Loucy (cell line): Measurements from ENCODE around the gene AARS2.

Source experiments
- H2AFZ ChIP-seq: fragments of 200-600 bp; sonication (generic); 2 replicates; pipeline ENCODE4 v1.6.0; 2016; ENCODE audit warnings: antibody characterized with exemption, mild to moderate bottlenecking, low read length, moderate library complexity
- H3F3A ChIP-seq: fragments of 200-600 bp; 2 replicates; pipeline ENCODE4 v1.6.0; 2016; ENCODE audit warnings: antibody characterized with exemption, low read depth, mild to moderate bottlenecking
- H3K27me3 ChIP-seq: fragments of 200-600 bp; sonication (generic); 2 replicates; pipeline ENCODE4 v1.6.1; 2014; ENCODE audit warnings: low read length, mild to moderate bottlenecking; ENCODE audit not compliant: insufficient read depth, poor library complexity, severe bottlenecking
- H3K36me3 ChIP-seq: fragments of 200-600 bp; sonication (generic); 2 replicates; pipeline ENCODE4 v1.6.1; 2016; ENCODE audit warnings: low read length; ENCODE audit not compliant: insufficient read depth
- H3K4me1 ChIP-seq: fragments of 200-600 bp; sonication (generic); 2 replicates; pipeline ENCODE4 v1.5.1; 2014; ENCODE audit warnings: low read length, mild to moderate bottlenecking; ENCODE audit not compliant: insufficient read depth, poor library complexity, severe bottlenecking
- H3K4me2 ChIP-seq: fragments of 200-600 bp; sonication (generic); 2 replicates; pipeline ENCODE4 v1.6.0; 2014; ENCODE audit warnings: antibody characterized with exemption, low read length, low read depth, mild to moderate bottlenecking; ENCODE audit not compliant: poor library complexity, severe bottlenecking
- H3K4me3 ChIP-seq: fragments of 200-600 bp; sonication (generic); 2 replicates; pipeline ENCODE4 v1.5.1; 2014; ENCODE audit warnings: low read length, mild to moderate bottlenecking, mixed read lengths; ENCODE audit not compliant: poor library complexity, severe bottlenecking
- H3K79me2 ChIP-seq: fragments of 200-600 bp; sonication (generic); 2 replicates; pipeline ENCODE4 v1.6.1; 2014; ENCODE audit warnings: low read length; ENCODE audit not compliant: insufficient read depth
- H3K9ac ChIP-seq: fragments of 200-600 bp; sonication (generic); 2 replicates; pipeline ENCODE4 v1.6.0; 2014; ENCODE audit warnings: mild to moderate bottlenecking, low read depth, low read length, moderate library complexity; ENCODE audit not compliant: poor library complexity, severe bottlenecking
- H3K9me2 ChIP-seq: fragments of 200-600 bp; sonication (generic); replicated peaks from 2 replicates; pipeline ENCODE4 v1.6.1; 2016; ENCODE audit warnings: low read depth, low read length, mixed read lengths
- H3K9me3 ChIP-seq: fragments of 200-600 bp; sonication (generic); 2 replicates; pipeline ENCODE4 v1.6.1; 2014; ENCODE audit warnings: mild to moderate bottlenecking, antibody characterized with exemption, low read length, low read depth; ENCODE audit not compliant: insufficient read depth
- H4K20me1 ChIP-seq: fragments of 200-600 bp; sonication (generic); 2 replicates; pipeline ENCODE4 v1.6.0; 2014; ENCODE audit warnings: antibody characterized with exemption, low read length, mild to moderate bottlenecking; ENCODE audit not compliant: insufficient read depth, poor library complexity, severe bottlenecking
- EZH2phosphoT487 ChIP-seq: fragments of 200-600 bp; IDR thresholded peaks from 2 replicates; pipeline ENCODE4 v1.6.1; 2018; ENCODE audit warnings: antibody characterized with exemption, mild to moderate bottlenecking, moderate library complexity, borderline replicate concordance
- TF ChIP-seq, protein P1 (sequence below): fragments of 200-600 bp; sonication (generic); conservative IDR thresholded peaks from 2 replicates; pipeline ENCODE4 v1.5.1; 2014; ENCODE audit warnings: mild to moderate bottlenecking, antibody characterized with exemption, low read length

AARS2 gene

DNA sequence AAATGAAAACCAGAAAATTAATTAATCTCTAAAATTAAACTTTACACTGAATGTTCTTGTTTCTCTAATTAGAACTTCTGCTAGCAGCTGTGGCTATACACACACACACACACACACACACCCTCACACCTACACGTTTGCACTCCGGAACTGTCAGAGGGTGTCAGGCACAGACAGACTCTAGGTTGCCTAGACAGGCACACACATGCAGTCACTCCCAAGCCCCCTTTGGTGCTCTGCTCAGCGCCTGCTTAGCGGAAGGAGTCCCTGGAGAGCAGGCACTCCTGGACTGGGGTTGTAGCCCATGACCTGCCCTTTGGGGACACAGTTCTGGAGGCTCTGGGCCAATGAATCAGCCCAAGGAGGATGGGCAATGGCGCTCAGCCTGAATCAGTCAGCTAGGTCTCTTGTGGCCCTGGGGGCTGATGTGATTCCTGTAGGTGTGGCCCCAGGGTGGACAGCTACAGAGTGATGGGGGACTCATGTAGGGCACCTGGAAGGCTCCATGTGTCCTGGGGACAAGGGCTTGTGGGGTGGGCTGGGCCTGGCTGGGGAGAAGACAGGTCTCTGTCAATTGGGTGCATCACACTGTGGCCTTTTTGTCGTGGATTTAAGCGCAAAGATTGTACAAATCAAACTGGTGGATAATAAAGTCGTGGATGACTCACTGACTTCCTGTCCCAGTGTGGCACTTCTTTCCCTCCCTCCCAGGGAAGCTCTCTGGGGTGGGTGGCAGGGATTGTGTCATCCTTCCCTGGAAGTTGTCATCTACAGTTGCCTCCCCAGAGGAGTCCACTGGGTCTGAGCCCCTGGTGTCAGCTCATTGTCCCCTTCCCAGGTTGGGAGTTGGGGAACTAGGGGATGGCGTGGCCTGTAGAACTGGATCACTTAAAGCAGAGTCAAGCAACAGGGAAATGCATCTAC, 34.1 kb downstream of the AARS2 start:
- Histone ChIP-seq H3K9me2 (no peaks in the 10 kb centered on the region), H3F3A (no peaks in the 10 kb centered on the region), H3K79me2 (no peaks in the 10 kb centered on the region), H3K9me3 (no peaks in the 10 kb centered on the region), H3K36me3 (no peaks in the 10 kb centered on the region), H3K4me2 (no peak overlapping the region), H2AFZ (no peak overlapping the region), H3K4me1 (no peaks in the 10 kb centered on the region), H3K27me3 (no peaks in the 10 kb centered on the region), H4K20me1 (no peaks in the 10 kb centered on the region), H3K4me3 (no peak overlapping the region), H3K9ac (no peak overlapping the region)
- no peak for TF ChIP-seq EZH2phosphoT487
- TF ChIP-seq, protein P1, sequence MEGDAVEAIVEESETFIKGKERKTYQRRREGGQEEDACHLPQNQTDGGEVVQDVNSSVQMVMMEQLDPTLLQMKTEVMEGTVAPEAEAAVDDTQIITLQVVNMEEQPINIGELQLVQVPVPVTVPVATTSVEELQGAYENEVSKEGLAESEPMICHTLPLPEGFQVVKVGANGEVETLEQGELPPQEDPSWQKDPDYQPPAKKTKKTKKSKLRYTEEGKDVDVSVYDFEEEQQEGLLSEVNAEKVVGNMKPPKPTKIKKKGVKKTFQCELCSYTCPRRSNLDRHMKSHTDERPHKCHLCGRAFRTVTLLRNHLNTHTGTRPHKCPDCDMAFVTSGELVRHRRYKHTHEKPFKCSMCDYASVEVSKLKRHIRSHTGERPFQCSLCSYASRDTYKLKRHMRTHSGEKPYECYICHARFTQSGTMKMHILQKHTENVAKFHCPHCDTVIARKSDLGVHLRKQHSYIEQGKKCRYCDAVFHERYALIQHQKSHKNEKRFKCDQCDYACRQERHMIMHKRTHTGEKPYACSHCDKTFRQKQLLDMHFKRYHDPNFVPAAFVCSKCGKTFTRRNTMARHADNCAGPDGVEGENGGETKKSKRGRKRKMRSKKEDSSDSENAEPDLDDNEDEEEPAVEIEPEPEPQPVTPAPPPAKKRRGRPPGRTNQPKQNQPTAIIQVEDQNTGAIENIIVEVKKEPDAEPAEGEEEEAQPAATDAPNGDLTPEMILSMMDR, result no peak

DNA sequence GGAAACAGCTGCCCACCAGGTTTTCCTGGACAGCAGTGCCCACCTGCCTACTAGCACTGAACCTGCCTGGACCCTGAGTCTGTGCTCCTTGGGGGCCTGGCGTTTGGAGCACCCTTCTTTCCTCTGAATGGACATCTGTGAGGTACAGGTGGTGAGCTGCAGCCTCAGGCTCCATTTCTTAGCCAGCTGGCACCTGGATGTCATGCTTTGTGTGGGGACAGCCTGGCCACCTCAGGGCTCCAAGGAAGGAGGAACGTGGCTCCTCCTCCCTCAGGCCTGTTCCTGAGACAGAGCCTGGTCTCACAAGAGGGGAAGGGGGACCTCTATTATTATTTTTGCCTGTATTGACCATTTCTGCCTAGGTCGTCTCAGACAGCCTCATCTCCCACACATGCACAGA, 34.8 kb downstream of the AARS2 start:
- no peak overlapping the region for H3K4me3 ChIP-seq
- H3K9ac ChIP-seq, result no peak overlapping the region
- H2AFZ ChIP-seq, result no peak overlapping the region
- H3K79me2 ChIP-seq, result no peaks in the 10 kb centered on the region
- H3K4me1 ChIP-seq, result no peaks in the 10 kb centered on the region
- TF ChIP-seq EZH2phosphoT487, result no peak
- TF ChIP-seq, protein P1, result no peak
- H3K4me2 ChIP-seq, result no peak overlapping the region
- no peaks in the 10 kb centered on the region for H3K9me2 ChIP-seq
- H3K27me3 ChIP-seq, result no peaks in the 10 kb centered on the region
- no peaks in the 10 kb centered on the region for H3F3A ChIP-seq
- no peaks in the 10 kb centered on the region for H3K36me3 ChIP-seq
- H3K9me3 ChIP-seq, result no peaks in the 10 kb centered on the region
- no peaks in the 10 kb centered on the region for H4K20me1 ChIP-seq

DNA sequence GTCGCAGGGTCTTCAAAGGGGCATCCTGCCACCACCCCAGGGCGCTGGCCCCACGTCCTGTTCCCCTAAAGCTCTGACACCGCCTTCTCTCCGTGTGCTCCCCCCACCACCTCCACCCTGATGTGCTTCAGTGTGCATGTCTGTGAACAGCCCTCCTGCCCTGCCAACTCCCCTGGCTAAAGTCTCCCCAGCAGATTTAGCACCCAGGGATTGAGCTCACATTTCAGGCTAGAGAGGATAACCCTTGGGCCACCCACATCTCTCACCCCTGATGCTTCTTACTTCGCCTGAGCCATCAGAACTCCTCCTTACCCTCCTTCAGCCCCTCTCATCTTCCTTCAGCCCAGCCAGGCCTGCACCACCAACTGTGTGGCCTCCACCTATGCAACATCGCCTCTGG, 35.4 kb downstream of the AARS2 start:
- H3K4me3 ChIP-seq, result no peak overlapping the region
- H3K9me3 ChIP-seq, result no peaks in the 10 kb centered on the region
- no peaks in the 10 kb centered on the region for H3K9me2 ChIP-seq
- TF ChIP-seq EZH2phosphoT487, result no peak
- TF ChIP-seq, protein P1, result no peak
- H3K79me2 ChIP-seq, result no peaks in the 10 kb centered on the region
- H3K9ac ChIP-seq, result no peak overlapping the region
- H3K4me2 ChIP-seq, result no peak overlapping the region
- no peaks in the 10 kb centered on the region for H3F3A ChIP-seq
- H3K4me1 ChIP-seq, result no peaks in the 10 kb centered on the region
- H2AFZ ChIP-seq, result no peak overlapping the region
- no peaks in the 10 kb centered on the region for H3K27me3 ChIP-seq
- H3K36me3 ChIP-seq, result no peaks in the 10 kb centered on the region
- H4K20me1 ChIP-seq, result no peaks in the 10 kb centered on the region
